Temporal lobe (tissue), 2 donors: ENCODE data around the gene B3GNT5. TPM values are rescaled to one million over a fixed set of nuclear protein-coding genes. Genes with fewer than 3 reads are reported as not detected.

Source experiments
- small RNA-seq: library from RNA; depleted of rRNA; stranded (forward); fragments of <200 nt; gene quantifications from one replicate; pipeline ENCODE3, GENCODE V24; 2014; ENCODE audit warnings: low replicate concordance
- total RNA-seq: library from RNA; depleted of rRNA; stranded (reverse); fragments of >200 nt; gene quantifications from one replicate; pipeline ENCODE4 v1.2.3, GENCODE V29; 2014

The B3GNT5 gene
- total RNA-seq, 1 donor from 2014 or later, result 12.3 TPM

Small RNA genes lying within 50 kb of the gene (small RNA-seq; reads per million reads assigned to genes)
- gene RNA5SP151, result not detected

Other genes starting within 250 kb of the B3GNT5 start
- 30.0 TPM for gene MCCC1, start 153.8 kb upstream of the B3GNT5 start, total RNA-seq
- gene LAMP3, start 90.5 kb upstream of the B3GNT5 start, total RNA-seq, result under 0.01 TPM
- 32.5 TPM for gene MCF2L2, start 175.4 kb downstream of the B3GNT5 start, total RNA-seq